ENCODE measurements around the gene MMP24. TPM values are rescaled to one million over a fixed set of nuclear protein-coding genes. Genes with fewer than 3 reads are reported as not detected.
A peak's percentile ranks its signal among the peaks of the same experiment; 100 is the strongest.

Gene MMP24
- total RNA-seq, 2 experiments from 2014 or later = not detected

DNA sequence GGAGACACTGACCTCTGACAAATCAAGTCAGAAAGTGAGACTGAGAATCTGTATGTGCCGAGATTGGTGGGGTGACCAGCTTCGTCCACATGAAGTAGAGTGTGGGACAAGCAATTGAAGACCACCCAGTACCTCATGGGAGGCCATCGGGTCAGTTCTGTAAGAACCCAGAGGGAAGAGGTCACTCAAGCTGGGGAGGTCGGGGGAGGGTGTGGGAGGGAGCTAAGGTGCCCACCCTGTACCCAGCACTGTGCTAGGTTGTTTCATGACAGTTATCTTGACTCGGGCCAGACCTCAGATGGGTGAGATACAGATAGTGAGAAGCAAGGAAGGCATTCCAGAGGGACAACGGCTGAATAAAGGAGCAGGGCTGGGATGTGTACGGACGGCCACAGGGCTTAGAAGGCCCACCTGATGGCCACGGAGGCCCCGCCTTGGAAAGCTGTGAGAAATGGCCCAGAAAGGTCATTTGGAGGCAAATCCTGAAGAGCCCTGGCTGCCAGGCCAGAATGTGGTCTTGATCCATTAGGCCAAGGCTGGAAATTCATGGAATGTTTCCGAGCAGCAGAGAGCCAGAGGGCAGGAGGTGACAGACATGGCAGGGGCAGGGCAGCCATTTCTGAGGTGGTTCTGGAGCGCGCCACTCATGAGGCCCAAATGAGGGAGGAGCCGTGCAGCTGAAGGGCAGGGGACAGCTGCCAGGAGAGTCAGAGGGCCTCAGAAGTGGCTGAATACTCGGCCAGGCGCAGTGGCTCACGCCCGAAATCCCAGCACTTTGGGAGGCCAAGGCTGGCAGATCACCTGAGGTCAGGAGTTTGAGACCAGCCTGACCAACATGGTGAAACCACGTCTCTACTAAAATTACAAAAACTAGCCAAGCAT lies 43.8 kb downstream of the MMP24 start:
- Mint-ChIP-seq H3K27ac (no peak overlapping the region), H3K36me3 (ENCODE audit: low read depth) (peaks cover 10% of the 10 kb centered on the region), H3K4me3 (no peak overlapping the region), H3K27me3 (no peaks in the 10 kb centered on the region), H3K9me3 (no peaks in the 10 kb centered on the region), H3K4me1 (peaks cover 9% of the 10 kb centered on the region)
- CTCF ChIA-PET = interaction anchor here (0.6 to 2.6 kb wide), 5 partner anchors 9 to 124 kb away, joined by 3 to 10 read pairs (median 4); partner anchors contain the start of gene EDEM2
- DNase-seq = no peak
- POLR2A ChIA-PET = no interaction called here

DNA sequence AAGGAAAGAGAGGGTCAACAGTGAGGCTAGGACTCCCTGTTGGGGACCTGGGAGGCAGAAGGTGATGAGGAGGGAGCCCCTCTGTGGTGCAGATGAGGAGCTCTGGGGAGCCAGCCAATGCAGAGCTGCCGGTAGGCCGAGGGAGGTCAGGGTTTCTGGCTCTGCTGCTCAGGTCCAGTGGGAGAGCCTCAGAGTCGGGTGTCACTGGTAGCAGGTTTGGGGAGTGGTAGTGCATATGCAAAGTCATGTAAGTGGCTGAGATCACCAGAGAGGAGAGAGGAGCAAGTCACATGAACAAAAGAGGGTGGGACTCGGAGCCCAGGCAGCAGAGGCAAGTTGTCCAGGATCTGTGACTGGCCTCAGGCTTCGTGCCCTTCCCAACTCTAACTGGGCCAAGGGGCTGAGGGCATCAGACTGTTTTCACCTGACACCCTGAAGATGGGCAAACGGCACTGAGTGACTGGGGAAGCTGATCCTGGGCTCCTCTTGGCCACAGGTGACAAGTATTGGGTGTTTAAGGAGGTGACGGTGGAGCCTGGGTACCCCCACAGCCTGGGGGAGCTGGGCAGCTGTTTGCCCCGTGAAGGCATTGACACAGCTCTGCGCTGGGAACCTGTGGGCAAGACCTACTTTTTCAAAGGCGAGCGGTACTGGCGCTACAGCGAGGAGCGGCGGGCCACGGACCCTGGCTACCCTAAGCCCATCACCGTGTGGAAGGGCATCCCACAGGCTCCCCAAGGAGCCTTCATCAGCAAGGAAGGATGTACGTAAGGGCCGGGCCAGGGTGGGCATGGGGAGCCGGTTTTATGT lies 44.8 kb downstream of the MMP24 start:
- H3K4me1 Mint-ChIP-seq = peaks cover 13% of the 10 kb centered on the region
- no peaks in the 10 kb centered on the region for H3K9me3 Mint-ChIP-seq
- ChIA-PET POLR2A (no interaction called here), CTCF (interaction anchor here (0.9 kb wide), 1 partner anchor 18 kb away, joined by 3 read pairs; no protein-coding TSS in a partner anchor)
- no peak overlapping the region for H3K4me3 Mint-ChIP-seq
- H3K27ac Mint-ChIP-seq = peak overlapping the region; percentile 76
- peaks cover 15% of the 10 kb centered on the region for H3K36me3 Mint-ChIP-seq (ENCODE audit: low read depth)
- no peaks in the 10 kb centered on the region for H3K27me3 Mint-ChIP-seq
- no peak for DNase-seq

DNA sequence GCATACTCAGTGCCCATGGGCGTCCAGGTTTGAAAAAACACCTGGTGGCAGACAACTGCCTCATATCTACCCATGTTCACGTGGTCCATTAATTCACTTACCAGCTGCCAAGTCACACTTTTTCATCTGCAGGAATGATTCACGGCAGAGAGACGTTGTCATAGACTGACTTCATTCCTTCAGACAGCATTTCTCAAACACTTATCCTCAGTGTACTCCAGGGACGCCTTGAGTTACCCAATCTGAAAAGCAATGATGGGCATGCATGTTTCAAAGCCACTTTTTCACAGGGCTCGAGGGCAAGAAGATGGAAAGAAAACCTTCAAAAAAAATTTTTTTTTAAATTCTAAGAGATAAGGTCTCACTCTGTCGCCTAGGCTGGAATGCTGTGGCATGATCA lies 45.4 kb downstream of the MMP24 start:
- Mint-ChIP-seq H3K36me3 (ENCODE audit: low read depth) (peaks cover 10% of the 10 kb centered on the region), H3K27ac (no peak overlapping the region), H3K4me3 (no peak overlapping the region), H3K4me1 (peaks cover 18% of the 10 kb centered on the region), H3K9me3 (no peaks in the 10 kb centered on the region), H3K27me3 (no peaks in the 10 kb centered on the region)
- ChIA-PET CTCF (interaction anchor here (0.9 kb wide), 1 partner anchor 17 kb away, joined by 3 read pairs; no protein-coding TSS in a partner anchor), POLR2A (interaction anchor here (1.1 kb wide), 1 partner anchor 125 kb away, joined by 4 read pairs; the partner anchor contains the start of gene EDEM2)
- no peak for DNase-seq

DNA sequence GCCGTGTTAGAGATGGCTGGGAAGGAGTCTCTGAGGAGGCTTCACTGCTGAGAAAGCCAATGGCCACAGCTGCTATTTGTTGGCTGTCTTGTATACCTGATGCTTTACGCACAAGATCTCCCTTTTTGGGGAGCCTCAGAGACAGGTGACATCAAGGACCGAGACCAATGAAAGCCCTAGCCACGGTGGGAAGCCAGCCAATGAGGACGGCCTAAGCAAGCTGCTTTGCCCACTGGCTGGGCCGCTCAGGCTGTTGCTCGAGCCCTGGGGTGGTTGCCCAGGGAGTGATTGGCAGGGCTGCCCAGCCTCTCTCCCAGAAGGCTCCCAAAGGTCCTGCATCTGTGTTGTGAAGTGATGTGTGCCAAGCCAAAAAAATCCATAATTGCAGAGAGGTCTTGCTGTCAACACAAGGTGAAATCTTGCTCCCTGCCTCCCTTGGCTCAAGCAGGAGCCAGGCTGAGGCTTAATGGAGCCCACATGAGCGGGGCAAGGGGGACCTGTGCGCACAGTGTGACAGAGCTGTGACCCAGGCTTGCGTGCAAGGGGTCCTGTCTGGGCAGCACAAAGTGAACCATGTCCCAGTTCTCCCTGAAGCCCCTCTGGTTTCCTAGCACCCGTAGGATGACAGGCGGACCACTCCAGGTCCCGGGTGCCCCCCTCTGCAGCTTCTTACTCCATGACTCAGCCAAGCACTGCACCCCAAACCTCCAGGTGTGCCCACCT lies 47.1 kb downstream of the MMP24 start:
- POLR2A ChIA-PET = no interaction called here
- H3K27me3 Mint-ChIP-seq = no peaks in the 10 kb centered on the region
- no peak overlapping the region for H3K4me3 Mint-ChIP-seq
- CTCF ChIA-PET = interaction anchor here (0.6 kb wide), 1 partner anchor 1457 kb away, joined by 3 read pairs; no protein-coding TSS in a partner anchor
- H3K36me3 Mint-ChIP-seq (ENCODE audit: low read depth) = peaks cover 21% of the 10 kb centered on the region
- H3K4me1 Mint-ChIP-seq = peaks cover 30% of the 10 kb centered on the region
- H3K27ac Mint-ChIP-seq = no peak overlapping the region
- DNase-seq = no peak
- no peaks in the 10 kb centered on the region for H3K9me3 Mint-ChIP-seq

DNA sequence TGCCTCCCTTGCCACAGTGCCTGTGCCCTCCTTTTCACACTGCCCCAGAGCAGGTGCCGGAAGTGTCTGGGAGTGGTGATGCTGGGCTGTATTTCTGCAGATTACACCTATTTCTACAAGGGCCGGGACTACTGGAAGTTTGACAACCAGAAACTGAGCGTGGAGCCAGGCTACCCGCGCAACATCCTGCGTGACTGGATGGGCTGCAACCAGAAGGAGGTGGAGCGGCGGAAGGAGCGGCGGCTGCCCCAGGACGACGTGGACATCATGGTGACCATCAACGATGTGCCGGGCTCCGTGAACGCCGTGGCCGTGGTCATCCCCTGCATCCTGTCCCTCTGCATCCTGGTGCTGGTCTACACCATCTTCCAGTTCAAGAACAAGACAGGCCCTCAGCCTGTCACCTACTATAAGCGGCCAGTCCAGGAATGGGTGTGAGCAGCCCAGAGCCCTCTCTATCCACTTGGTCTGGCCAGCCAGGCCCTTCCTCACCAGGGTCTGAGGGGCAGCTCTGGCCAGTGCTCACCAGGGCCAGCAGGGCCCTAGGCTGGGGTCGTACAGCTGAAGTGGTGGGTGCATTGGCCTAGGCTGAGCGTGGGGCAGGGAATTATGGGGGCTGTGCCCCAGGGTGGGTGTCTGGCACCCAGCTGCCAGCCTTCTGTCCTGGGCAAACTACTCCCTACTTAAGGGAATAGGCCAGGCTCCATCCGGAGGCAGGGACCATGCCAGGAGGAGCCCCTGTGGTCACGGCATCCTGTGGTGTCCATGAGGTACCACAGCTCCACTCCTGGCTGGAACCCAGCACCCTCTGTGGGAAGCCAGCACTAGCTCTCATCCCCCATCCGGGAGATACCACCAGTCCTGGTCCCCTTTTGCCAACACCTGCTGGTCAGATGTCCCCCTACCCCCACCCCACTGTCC lies 47.9 kb downstream of the MMP24 start:
- no peaks in the 10 kb centered on the region for H3K27me3 Mint-ChIP-seq
- ChIA-PET CTCF (interaction anchor here (0.6 to 1.6 kb wide), 3 partner anchors 29 to 1457 kb away, joined by 3 to 6 read pairs (median 3); no protein-coding TSS in a partner anchor), POLR2A (interaction anchor here (0.6 kb wide), 1 partner anchor 922 kb away, joined by 8 read pairs; no protein-coding TSS in a partner anchor)
- H3K4me3 Mint-ChIP-seq = no peak overlapping the region
- no peak for DNase-seq
- peaks cover 28% of the 10 kb centered on the region for H3K36me3 Mint-ChIP-seq (ENCODE audit: low read depth)
- H3K27ac Mint-ChIP-seq = no peak overlapping the region
- peaks cover 30% of the 10 kb centered on the region for H3K4me1 Mint-ChIP-seq
- H3K9me3 Mint-ChIP-seq = no peaks in the 10 kb centered on the region

DNA sequence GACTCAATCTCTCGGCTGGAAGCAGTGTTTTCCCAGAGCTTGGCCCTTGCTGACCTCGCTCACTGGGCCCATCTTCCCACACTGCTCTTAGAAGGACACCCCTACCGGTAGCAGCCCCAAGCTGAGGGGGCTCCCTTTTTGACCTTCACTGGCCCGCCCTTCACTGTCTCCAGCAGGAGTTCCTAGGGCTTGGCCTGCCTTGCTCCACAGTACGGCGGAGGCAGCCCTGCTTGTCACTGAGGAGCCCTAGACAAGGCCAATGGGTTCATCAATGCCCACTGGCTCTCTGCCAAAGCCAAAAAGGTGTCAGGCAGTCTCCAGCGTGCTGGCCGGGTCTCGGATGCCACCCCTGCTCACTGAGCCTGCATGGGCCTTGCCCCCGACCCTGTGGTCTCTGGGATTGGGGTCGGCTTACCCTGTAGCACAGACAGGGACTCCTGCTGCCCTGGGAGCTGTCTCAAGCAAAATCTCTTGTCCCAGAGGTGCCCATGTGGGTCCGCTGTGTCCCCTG lies 49.3 kb downstream of the MMP24 start:
- Mint-ChIP-seq H3K9me3 (no peaks in the 10 kb centered on the region), H3K4me3 (peak overlapping the region; percentile 98), H3K4me1 (peaks cover 28% of the 10 kb centered on the region), H3K27ac (no peak overlapping the region), H3K27me3 (no peaks in the 10 kb centered on the region), H3K36me3 (ENCODE audit: low read depth) (peaks cover 38% of the 10 kb centered on the region)
- CTCF ChIA-PET = interaction anchor here (1.0 to 1.6 kb wide), 2 partner anchors 28 to 131 kb away, joined by 3 to 6 read pairs; no protein-coding TSS in a partner anchor
- POLR2A ChIA-PET = interaction anchor here (0.6 kb wide), 1 partner anchor 1320 kb away, joined by 3 read pairs; no protein-coding TSS in a partner anchor
- no peak for DNase-seq

DNA sequence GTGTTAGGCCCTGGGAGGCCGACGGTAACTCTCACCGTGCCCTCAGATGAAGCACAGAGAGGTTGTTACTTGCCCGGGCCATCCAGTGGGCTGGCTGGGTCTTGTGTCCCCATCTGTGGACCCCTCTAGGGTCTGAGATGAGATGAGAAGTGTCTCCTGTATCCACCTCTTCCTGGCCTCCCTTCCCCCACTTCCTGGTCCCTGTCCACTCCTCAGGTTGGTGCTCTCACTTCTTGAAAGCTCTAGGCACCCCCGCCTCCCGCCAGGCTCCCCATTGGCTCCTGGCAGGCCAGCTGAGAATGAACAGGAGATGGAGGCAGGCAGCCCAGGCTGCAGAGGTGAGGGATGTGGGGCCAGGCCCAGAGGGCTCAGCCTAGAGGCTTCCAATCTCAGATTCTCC lies 49.9 kb downstream of the MMP24 start:
- DNase-seq = no peak
- H3K4me1 Mint-ChIP-seq = peaks cover 24% of the 10 kb centered on the region
- CTCF ChIA-PET = interaction anchor here (1.3 kb wide), 1 partner anchor 28 kb away, joined by 4 read pairs; no protein-coding TSS in a partner anchor

DNA sequence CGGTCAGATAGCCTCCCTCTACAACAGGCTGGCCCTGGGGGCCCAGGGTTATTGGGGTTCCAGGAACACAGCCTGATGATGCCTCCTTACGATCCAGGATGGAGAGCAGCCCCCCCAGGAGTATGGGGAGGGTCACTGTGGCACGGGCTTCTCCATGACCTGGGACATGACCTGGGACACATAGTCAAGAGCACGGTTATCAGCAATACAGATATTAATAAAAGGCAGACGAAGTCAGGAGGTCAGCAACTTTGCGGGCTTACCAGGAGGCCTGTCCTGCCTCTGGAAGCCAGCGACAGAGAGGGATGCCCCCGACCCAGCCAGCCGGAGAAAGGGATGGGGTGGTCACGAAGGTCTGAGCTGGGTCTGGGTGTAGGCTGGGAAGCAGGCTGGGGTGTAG lies 50.6 kb downstream of the MMP24 start:
- peaks cover 39% of the 10 kb centered on the region for H3K36me3 Mint-ChIP-seq (ENCODE audit: low read depth)

More for the DNA sequence above, 49.9 kb downstream of the MMP24 start:
- H3K36me3 Mint-ChIP-seq (ENCODE audit: low read depth) = peaks cover 34% of the 10 kb centered on the region
- H3K27ac Mint-ChIP-seq = peak overlapping the region; percentile 99
- POLR2A ChIA-PET = interaction anchor here (0.6 kb wide), 1 partner anchor 1319 kb away, joined by 3 read pairs; no protein-coding TSS in a partner anchor
- peak overlapping the region; percentile 98 for H3K4me3 Mint-ChIP-seq
- no peaks in the 10 kb centered on the region for H3K27me3 Mint-ChIP-seq
- no peaks in the 10 kb centered on the region for H3K9me3 Mint-ChIP-seq

DNA sequence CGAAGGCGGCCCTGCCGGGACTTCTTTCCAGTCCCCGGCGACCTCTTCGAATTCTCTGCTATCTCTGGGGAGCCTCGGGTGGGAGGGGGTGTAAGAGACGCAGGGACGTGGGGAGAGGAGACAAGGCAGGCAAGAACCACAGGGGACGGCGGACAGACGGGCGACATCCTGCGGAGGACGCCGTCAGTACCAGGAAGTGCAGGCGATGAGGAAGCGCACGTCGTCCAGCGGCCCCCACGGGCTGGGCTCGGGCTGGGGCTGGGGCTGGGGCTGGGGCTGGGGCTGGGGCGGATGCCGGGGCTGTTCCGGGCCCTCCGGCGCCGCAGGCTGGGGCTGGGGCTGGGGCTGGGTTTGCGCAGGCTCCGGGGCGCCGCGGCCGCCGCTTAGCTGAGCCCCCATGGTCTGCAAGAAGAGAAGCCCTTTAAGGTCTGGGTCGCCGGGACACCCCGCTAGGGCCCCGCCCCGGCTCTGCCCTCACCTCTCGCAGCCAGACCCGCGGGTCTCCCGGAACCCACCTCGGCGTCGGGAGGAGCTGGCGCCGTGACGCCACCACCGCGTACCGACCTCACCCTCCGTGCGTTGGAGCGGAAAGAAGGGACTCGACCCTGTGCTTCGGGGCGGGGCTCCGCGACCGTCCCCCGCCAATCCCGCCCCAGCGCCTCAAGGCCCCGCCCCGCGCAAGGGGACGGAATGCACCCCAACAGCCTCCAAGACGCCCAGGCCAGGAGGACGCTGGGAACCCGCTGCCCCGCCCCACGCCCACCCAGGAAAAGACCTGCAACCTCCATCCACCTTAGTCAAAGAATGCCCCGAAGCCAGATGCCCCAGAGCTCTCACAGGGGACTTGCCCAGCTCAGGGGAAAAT lies 51.3 kb downstream of the MMP24 start, which contains the start of gene MMP24OS:
TSS of gene MMP24OS (minus strand) at position 592 of the 865 bp plus-strand sequence. CDS start at position 399, 193 bp downstream.
- Mint-ChIP-seq H3K4me1 (peaks cover 31% of the 10 kb centered on the region), H3K9me3 (no peaks in the 10 kb centered on the region), H3K4me3 (peak within 1 kb of the TSS; percentile 98), H3K27me3 (no peaks in the 10 kb centered on the region), H3K27ac (peak within 1 kb of the TSS; percentile 99), H3K36me3 (ENCODE audit: low read depth) (peaks cover 42% of the 10 kb centered on the region)
- peak; percentile 94 for DNase-seq
- POLR2A ChIA-PET = interaction anchor here (0.6 to 0.8 kb wide), 6 partner anchors 25 to 879 kb away, joined by 3 to 5 read pairs (median 3); partner anchors contain the start of genes CEP250, EDEM2 and NCOA6
- CTCF ChIA-PET = interaction anchor here (0.7 to 1.3 kb wide), 6 partner anchors 9 to 677 kb away, joined by 3 to 4 read pairs (median 3); partner anchors contain the start of gene SCAND1

More for the DNA sequence above, 50.6 kb downstream of the MMP24 start:
- H3K9me3 Mint-ChIP-seq = no peaks in the 10 kb centered on the region
- no peaks in the 10 kb centered on the region for H3K27me3 Mint-ChIP-seq
- no peak for DNase-seq
- ChIA-PET POLR2A (no interaction called here), CTCF (interaction anchor here (1.2 to 1.3 kb wide), 2 partner anchors 8 to 27 kb away, joined by 3 to 4 read pairs; no protein-coding TSS in a partner anchor)
- peak overlapping the region; percentile 98 for H3K4me3 Mint-ChIP-seq
- H3K27ac Mint-ChIP-seq = peak overlapping the region; percentile 99
- peaks cover 28% of the 10 kb centered on the region for H3K4me1 Mint-ChIP-seq

DNA sequence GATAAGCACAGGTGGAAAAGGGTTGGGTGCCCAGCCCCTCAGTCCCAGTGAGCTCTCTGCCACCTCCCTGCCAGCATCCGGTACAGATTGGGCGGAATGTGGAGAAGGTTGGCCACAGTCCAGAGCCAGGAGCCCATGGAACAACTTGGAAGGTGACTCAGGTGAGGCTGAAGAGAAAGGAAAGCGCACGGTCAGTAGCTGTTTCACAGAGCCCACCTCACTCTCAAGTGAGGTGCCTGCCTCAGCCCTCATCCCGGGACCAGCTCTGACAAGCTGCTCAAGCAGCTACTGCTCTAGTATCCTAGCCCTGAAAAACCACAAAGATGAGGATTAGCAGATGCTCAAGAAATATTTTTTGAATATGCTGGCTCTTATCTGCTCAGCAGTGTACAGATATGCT lies 52.5 kb downstream of the MMP24 start:
- no peaks in the 10 kb centered on the region for H3K27me3 Mint-ChIP-seq
- H3K4me3 Mint-ChIP-seq = no peak overlapping the region
- peak overlapping the region; percentile 27 for H3K27ac Mint-ChIP-seq
- H3K36me3 Mint-ChIP-seq (ENCODE audit: low read depth) = peaks cover 44% of the 10 kb centered on the region
- CTCF ChIA-PET = interaction anchor here (0.6 to 1.8 kb wide), 6 partner anchors 9 to 471 kb away, joined by 3 to 5 read pairs (median 4); no protein-coding TSS in a partner anchor
- POLR2A ChIA-PET = no interaction called here
- no peak for DNase-seq
- H3K4me1 Mint-ChIP-seq = peaks cover 39% of the 10 kb centered on the region
- H3K9me3 Mint-ChIP-seq = no peaks in the 10 kb centered on the region

All from activated CD4-positive, alpha-beta T cell treated with anti-CD3 and anti-CD28 coated beads, Interleukin-2, amount 10 ng/mL, durations not matched to agents 7 days and 5 days (primary cell).